OCI-LY3 (cell line): ENCODE data around the gene RSRP1.
"Not testable (repeated sequence)": the region's sequence is repeated elsewhere in the genome, so short reads cannot be mapped to it uniquely, and the experiment has no call there.

ENCODE experiments used
- CTCF ChIP-seq: fragments of 200-600, 300-600 bp; sonication (generic); IDR thresholded peaks from 2 replicates; pipeline ENCODE4 v1.5.1; 2014; ENCODE audit warnings: antibody characterized with exemption, low read length, low read depth
- EZH2phosphoT487 ChIP-seq: fragments of 200-600 bp; shearing (Covaris generic); IDR thresholded peaks from 2 replicates; pipeline ENCODE4 v1.6.1; 2018; ENCODE audit warnings: antibody characterized with exemption, mixed run types, low read depth

GRCh38 chr1:25272238-25272637 lies 25.0 kb upstream of the RSRP1 start, which contains the start of gene RHD:
- TF ChIP-seq CTCF, EZH2phosphoT487: not testable (repeated sequence)
